WI38 (cell line): ENCODE measurements around the gene SCOC.

Experiments
- H3K4me3 ChIP-seq: 2 replicates; pipeline ENCODE4 v1.5.1; 2011; ENCODE audit warnings: low read depth, mild to moderate bottlenecking, control low read depth, low read length
- CTCF ChIP-seq: IDR thresholded peaks from 2 replicates; pipeline ENCODE4 v1.5.1; 2012; ENCODE audit warnings: low read depth, mild to moderate bottlenecking, control low read depth, low read length

SCOC gene

DNA sequence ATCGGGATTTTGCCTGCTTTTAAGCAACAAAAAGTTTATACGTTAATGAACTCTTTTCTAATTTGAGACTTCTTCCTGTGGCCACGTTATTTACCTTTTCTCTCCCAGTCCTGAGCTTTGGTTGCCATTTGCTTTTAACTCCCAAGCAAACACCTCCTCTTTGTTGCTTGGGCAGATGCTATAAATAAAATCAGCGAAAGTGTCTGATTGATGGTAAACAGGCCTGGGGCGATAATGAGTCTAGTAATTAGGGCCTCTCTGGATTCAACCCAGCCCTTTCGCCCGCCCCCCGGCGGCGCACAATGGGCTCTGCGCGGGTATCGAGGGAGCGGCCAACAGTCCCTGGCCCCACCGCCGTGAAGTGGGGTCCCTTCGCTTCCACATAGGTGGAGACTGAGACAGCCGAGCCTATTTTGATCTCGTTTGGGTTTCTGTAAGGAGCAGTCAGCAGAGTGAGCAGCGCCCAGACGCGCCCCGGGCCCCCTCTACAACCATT, 53.2 kb downstream of the SCOC start:
- no peak for TF ChIP-seq CTCF
- H3K4me3 ChIP-seq = peak overlapping the region; percentile 71

DNA sequence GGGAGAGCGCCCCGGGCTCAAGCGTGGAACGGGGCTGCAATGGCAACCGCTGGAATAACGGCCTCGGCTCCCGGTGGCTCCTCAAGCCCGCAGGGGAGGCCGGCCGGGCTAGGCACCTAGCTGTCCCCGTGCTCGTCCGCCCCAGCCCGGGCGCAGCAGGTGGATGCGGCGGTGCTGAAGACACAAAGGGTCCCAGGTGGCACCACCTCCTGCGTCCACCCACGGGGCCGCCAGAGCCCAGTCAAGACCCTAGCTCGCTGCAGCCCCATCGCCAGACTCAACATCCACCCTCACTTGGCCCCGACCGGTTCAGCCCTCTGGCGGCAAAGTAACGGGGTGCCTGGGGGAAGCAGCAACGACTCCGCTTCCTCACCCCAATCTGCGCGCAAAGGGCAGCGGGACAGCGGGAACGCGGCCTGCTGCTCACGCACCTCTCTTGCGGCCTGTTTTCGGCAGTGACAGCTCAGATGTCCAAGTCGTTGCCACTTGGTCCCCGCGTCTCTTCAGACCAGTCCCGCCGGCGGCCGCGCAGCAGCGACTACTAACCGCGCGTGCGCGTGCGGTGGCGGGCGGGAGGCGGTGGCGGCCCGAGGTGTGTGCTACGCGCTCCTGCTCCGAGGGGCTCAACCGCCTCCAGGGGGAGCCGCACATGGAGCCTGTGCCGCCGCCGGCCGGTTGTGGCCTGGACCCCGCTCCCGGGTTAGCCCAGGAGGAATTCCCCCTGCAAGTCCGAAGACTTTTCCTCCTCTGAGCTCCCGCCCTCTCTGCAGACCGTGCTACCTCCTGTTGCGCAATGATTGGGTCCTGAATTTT, 53.9 kb downstream of the SCOC start, which contains the start of gene CLGN:
TSS of gene CLGN (minus strand) at position 543 of the 813 bp plus-strand sequence. CDS start 14,570 bp downstream, outside the sequence.
- H3K4me3 ChIP-seq = peak within 1 kb of the TSS; percentile 71
- TF ChIP-seq CTCF = peak; percentile 29; the same call in 1 of the 2 replicates

- H3K4me3 ChIP-seq = peak overlapping the region; percentile 71
- TF ChIP-seq CTCF = no peak
Measured at GRCh38 chr4:140427919-140428471, 54.5 kb downstream of the SCOC start.
